IPS-NIHi7 (cell line): ENCODE results near the gene SETD4.
A peak's percentile ranks its signal among the peaks of the same experiment; 100 is the strongest.

Experiments used
- DNase-seq: peaks from one replicate; pipeline ENCODE4 v3.0.0; 2012; ENCODE audit warnings: mixed read lengths; ENCODE audit errors: extremely low spot score

SETD4 gene

GRCh38 chr21:36008505-36008904 is 51.8 kb downstream of the SETD4 start:
- no peak for DNase-seq

DNA sequence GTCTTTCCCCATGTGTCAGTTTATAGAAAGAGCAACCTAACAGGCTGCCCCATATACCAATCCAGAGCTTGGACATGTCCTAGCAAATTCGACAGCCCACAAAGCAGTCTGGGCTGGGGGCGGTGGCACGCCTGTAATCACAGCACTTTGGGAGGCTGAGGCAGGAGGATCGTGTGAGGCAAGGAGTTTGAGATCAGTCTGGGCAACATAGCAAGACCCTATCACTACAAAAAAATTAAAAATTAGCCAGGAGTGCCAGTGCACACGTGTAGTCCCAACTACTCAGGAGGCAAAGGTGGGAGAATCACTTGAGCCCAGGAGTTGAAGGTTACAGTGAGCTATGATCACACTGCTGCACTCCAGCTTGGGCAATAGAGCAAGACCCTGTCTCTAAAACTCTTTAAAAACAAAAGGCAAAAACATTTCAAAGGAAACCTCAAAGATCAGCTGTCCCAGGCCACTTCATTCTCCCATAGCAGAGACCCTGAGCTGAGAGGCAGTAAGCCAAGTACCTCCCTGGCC is 54.4 kb downstream of the SETD4 start:
- DNase-seq, result no peak

GRCh38 chr21:36005018-36005417 is 55.3 kb downstream of the SETD4 start:
- no peak for DNase-seq

DNA sequence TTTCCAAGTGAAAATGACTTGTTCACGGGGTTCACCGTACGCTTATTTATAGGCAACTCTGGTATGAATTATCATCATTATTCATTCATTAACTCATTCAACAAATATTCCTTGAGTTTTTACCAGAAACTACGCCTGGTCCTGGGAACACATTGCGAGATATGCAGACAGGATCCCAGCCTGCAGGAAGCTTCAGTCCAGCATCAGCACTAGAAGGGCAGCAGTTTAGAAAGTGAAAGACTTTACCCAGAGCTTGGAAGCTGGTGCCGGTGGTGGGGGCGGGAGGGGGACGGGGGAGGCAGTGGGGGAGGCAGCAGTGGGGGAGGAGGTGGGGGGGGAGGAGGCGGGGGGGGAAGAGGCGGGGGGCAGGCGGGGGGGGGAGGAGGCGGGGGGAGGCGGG is 55.9 kb downstream of the SETD4 start:
- DNase-seq, result no peak

- no peak for DNase-seq
Measured at GRCh38 chr21:36003776-36004175, 56.5 kb downstream of the SETD4 start.

DNA sequence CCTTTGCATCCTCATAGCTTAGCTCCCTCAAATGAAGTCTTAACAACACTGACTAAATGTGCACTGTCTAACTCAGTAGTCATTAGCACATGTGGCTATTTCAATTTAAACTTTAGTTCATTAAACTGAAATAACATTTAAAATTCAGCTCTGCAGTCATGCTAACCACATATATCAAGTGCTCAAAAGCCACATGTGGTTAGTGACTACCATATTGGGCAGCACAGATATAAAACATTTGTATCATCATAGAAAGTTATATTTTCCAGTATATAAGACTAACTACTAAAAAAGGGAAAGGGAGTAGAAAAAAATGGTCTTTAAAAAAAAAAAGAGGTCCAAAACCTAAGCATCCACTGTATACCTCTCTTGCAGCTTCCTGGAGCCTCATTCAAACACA is 64.1 kb downstream of the SETD4 start:
- no peak for DNase-seq

DNA sequence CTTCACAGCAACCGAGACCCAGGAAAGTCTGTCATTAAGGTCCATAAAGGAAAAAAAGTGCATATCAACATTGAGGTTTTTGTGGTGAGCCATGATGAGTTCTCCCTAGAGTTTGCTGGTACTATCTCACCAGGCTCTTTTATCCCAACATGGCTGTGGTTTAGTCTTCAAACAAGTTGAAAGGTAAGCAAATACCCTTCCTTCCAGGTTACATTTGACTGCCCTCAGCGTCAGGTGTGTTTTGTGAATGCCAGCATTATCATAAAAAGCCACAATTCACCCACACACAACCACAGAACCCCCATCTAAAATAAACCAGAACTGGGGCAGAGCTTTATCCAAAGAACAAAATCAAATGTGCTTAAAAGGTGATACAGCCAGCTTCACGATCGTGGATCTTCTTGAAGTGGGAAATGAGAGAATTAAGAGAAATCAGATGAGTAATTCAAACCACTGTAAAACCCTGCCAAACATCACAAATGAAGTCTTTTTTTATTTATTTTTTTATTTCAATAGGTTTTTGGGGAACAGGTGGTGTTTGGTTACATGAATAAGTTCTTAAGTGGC is 64.7 kb downstream of the SETD4 start:
- DNase-seq, result no peak

- DNase-seq, result no peak
Measured at GRCh38 chr21:35994613-35995012, 65.7 kb downstream of the SETD4 start.

DNA sequence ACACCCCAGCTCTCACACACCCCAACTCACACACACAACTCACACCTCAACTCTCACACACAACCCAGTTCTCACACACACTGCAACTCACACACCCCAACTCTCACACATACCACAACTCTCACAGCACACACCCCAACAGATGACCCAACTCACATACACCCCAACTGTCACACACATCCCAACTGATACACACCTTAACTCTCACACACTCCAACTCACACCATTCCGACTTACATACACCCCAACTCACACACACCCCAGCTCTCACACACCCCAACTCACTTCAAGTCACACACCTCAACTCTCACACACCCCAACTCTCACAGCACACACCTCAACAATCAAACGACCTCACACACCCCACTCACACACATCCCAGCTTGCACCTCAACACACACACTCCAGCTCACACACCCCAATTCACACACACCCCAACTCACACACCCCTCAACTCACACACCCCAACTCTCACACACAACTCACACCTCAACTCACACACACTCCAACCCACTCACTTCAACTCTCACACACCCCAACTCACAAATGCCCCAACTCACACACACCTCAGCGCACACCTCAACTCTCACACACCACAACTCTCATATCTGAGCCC is 66.3 kb downstream of the SETD4 start:
- DNase-seq, result no peak

GRCh38 chr21:35991131-35991530 is 69.2 kb downstream of the SETD4 start:
- no peak for DNase-seq

DNA sequence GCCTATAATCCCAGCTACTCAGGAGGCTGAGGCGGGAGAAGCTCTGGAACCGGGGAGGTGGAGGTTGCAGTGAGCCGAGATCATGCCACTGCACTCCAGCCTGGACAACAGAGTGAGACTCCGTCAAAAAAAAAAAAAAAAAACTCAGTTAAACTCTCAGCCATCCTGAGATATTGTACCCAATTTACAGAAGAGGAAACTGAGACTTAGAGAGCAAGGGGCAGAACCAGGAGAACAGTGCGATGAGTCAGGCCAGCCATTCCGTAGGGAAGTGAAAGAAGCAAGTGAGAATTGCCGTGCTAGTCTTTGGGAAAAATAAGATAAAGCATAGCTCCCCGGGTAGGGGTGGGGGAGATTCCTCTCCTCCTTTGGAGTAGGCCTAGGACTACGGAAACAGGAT is 69.7 kb downstream of the SETD4 start:
- no peak for DNase-seq

DNA sequence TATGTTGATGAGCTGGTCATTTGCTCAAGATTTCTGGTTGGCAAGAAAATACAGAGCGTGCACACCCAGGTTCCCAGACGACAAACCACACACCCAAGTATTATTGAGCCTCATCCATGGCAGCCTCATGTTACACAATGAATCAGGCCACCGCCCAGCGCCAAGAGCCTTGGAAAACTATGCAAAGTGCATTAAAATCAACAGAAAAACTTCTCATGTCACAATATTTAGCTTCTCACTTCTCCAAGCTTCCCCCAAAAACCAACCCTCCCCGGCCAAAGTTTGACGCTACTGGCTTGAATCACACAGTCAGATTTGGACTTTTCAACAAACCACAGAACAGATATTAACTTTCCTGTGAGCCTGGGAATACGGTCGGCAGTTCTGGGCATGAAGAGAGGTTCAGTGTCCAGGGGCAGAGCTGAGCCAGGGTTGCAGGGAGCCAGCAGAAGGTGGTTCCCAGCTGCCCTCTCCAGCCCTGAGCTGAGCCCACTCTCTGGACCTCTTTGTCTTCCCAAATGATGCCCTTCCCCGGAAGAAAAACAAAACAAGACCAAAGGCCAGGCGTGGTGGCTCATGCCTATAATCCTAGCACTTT is 71.1 kb downstream of the SETD4 start:
- DNase-seq, result no peak

- no peak for DNase-seq
Measured at GRCh38 chr21:35988416-35989137, 71.7 kb downstream of the SETD4 start.

GRCh38 chr21:35987475-35987874 is 72.9 kb downstream of the SETD4 start:
- DNase-seq, result no peak

- DNase-seq, result peak; percentile 30
Measured at GRCh38 chr21:35984654-35985361, 75.5 kb downstream of the SETD4 start.
